GM19023 (cell line): Measurements from ENCODE around the gene ACOX2.

Experiments used
- ATAC-seq: cut with Tn5 transposase; IDR thresholded peaks from one replicate; pipeline ENCODE4 v1.9.1; 2021; ENCODE audit warnings: mild to moderate bottlenecking, moderate library complexity; ENCODE audit not compliant: unreplicated experiment

ACOX2 gene

DNA sequence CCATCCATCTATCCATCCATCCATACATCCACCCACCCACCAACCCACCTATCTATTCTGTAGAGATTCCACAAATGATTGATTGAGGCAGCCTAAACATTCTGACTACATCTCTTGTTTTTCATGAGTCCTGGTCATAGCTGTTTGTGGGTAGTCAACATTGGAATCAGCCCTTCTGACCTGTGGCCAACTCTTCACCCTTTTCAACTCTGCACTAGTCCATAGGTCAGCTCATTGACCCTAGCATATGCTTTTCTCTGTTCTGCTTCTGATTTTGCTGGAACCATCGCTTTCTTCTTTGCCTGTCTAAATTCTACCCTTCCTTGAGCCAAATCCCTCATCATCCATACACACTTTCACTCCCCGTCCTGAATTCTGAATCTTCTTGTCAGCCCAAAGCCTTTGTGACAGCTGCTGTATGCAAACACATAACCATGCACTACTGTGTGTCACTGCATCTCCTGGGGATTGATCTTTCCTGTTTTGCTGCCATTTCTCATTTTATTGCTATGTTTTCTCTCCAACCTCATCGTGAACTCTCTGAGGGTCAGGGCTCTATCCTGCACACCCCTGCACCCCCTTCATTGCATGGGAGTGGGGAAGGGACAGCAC is 61.9 kb downstream of the ACOX2 start:
- no peak for ATAC-seq

DNA sequence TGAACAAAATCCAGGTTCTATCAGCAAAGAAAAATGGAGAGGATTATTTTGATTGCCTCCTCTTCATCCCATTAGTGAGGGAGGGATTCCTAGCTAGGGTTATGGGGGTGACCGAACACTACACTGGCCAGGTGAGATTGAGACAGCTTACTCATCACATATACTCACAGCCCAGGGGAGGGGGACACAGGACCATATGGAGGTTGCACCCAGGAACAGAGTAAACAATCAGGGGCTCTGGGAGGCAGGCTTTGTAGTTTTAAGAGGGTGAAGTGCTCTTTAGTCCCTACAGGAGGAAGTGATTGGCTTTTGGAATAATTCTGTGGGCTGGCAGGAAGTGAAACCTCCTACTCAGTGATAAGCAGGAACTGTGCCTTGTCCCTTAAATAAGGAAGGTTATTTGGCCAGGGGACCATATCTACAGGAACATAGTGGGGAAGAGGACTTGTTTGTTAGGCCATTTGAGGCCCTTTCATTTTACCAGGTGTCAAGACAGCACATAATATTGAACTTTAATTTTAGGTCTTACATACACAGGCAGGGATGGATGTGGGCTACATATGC is 62.6 kb downstream of the ACOX2 start:
- no peak for ATAC-seq

DNA sequence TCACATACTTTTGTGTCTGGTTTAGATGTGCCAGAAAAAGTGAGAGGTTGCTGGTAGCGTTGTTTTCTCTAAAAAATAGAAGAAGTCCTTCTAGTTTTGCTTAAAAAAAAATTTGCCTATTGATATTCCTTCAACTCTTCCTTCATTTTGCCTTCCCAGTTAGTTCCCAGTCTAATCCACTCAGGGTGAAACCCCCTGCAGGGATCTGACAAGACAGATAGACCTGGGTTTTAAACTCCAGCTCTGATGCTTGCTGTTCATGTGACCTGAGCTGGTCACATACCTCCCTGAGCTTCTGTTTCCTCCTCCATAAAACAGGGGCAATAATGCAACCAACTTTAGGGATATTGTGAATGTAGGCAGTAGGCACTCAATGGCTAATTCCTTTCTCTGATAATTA is 63.7 kb downstream of the ACOX2 start:
- ATAC-seq, result no peak

DNA sequence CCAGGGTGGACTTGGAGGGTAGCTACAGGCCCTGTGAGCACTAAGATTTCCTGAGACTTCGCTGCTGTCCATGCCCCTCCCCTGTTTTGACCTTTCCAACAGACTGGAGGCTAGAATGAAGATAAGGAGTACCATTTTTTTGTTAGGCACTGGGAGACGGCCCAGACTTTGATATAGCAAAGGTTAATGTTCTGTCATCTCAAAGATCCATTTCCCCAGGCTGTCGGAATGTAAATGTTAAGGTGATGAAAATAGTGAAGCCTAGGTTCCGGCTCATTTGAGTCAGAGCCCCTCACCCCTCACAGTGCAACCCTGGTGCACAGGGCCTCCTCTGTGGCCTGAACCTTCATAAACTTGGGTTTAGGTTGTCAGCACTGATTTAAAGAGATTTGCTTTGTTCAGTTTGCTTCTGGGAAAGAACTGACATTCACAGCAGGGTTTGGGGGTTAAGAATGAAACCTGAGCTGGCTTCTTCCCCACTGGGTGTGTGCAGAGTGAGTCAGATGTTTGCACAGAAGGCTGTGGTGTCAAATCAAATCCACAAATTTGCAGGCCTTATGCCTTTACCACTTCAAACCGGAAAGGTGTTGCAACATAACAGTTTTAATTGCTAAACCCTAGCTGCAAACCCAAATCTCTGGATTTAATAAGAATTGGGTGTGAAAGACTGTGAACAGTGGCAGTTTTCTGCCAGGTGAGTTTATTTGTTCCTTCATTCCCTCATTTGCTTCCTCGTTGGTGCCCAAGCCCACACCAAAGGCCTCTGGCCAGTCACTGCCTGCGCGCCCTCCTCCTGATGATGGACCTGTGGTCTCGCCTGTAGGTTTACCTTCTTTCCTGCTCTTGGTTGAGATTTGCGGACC is 65.7 kb downstream of the ACOX2 start:
- no peak for ATAC-seq

DNA sequence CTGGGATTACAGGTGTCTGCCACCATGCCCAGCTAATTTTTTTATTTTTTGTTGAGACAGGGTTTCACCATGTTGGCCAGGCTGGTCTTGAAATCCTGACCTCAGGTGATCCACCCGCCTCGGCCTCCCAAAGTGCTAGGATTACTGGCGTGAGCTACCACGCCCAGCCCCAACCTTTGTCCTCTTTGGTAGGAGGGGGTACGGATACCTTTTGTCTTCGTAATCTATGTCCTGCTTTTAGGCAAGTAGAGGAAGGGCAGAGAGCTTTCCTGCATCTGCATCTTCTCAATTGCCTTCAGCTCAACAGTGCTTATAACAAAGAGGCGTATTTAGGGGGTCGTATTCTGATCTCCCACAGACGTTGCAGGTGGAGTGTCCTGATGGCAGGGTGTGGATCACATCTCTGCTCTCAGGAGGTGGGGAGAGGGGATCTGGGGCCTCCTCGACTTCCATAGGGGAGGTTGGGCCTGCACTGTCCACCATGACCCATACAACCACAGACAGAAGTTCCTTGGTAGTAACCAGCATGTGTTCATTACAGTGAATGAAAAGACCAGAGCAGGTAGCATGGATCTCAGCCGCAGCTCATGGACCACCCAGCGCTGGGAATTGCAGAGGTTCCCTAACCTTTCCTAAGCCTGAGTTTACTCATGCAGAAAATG is 66.5 kb downstream of the ACOX2 start:
- ATAC-seq, result no peak

DNA sequence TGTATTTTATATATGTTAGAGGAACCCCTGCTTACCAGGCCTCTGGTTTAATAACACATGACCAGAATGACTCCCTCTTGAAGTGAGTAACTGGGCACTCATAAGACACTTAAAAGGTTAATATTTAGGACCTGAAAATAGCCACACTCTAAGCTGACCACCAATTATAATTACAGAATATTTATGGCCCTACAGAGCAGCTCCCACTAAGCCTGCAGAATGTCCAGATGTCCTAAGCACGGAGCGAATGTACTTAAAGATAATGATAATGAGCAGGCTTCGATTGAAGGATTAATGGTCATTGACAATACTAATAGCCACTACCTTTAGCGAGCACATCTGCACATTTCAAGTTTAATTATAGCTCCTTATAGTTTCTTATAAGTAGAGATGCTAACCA is 67.9 kb downstream of the ACOX2 start:
- ATAC-seq, result no peak

DNA sequence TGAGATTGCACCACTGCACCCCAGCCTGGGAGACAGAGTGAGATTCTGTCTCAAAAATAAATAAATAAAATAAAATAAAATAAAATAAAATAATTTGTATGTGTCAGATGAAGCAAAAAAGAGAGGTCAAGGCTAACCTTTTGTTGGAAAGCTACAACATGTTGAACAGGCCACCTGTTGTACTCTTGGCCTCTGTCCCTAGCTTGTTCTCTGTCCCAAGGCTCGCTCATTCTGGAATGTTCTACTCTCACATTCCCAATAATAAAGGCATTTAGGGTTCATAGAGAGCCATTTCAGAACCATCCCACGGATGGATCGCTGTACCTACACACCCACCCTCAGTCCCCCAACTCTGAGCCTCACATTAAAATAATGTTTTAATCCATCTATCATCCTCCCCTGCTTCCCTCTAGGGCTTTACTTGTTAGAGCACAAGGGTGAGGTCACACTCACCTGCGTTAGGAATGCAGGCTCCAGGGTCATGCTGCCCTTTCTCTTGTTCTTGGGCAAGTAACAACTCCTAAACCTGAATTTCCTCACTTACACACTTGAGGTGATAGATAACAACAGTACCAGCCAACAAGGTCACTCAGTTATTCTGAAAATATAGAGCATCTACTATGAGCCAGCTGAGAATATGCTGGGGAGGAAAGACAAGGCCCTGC is 70.0 kb downstream of the ACOX2 start:
- no peak for ATAC-seq

DNA sequence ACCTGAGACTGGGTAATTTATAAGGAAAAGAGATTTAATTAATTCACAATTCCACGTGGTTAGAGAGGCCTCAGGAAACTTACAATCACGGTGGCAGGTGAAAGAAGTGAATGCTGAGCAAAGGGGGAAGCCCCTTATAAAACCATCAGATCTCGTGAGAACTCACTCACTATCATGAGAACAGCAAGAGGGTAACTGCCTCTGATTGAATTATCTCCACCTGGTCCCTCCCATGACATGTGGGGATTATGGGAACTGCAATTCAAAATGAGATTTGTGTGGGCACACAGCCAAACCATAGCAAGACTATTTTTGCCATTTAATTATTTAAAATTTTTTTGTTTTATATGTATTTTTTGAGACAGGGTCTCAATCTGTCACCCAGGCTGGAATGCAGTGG is 72.1 kb downstream of the ACOX2 start:
- ATAC-seq, result no peak

DNA sequence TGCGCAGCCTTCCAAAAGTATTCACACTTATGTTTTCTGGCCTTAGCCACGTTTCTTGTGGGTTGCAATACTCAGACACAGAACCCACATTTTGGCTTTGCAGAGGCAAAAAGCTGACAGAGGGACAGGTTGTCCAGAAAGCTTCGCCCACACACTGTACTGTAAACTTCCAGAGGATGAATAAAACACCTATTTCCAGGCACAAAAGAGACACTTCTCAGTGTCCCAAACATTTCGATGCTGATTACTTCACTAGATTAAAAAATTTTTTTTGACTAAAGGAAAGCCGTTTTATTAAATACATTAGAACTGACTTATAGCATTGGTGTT is 73.1 kb downstream of the ACOX2 start:
- ATAC-seq, result no peak

DNA sequence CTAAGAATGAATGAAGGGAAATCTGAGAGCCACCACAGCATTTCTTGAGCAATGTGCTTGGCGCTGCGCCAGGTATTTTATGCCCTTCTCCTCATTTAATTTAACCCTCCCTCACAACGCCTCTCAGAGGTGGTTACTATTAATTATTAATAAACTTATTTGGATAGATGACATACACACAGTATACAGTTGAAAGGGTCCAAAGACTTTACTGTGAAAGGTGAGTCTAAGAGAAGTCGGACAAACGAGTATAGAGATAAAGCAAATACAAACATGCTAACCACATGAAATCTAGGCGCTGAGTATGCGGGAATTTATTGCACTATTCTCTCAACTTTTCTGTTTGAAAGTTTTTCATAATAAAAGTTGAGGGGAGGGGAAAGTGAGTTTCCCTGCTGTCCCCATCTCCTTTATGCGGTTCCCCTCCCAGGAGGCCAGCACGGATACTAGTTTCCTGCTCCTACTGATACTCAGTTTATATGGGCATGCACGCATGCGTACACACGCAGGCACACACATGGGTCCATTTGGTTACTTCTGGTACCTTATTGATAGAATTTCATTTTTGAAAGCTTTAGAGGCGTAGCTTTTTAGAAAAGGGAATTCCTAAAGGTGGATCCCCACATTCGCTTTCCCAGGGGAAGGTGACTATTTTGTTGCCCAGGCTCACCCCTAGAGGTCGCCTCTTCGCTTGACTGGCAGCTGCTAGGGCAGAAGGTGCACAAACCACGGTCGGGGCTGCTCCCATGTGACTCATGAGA is 73.6 kb downstream of the ACOX2 start:
- peak; percentile 96 for ATAC-seq

DNA sequence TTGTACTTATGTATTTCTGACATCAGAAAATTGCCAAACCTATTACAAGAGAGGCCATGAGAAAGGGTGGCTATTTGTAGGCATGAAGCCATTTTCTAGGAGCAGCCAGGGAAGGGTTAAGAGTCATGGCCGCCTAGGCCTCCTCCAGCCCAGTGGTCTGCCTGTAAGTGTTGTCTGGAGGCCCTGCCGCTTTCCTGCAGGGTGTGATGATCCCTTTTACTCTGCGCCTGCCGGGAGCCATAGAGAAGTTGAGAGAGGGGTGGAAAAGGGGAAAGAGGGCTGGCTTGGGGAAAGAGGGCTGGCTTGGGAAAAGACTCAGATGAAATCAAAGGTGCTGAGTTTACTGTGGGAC is 74.2 kb downstream of the ACOX2 start:
- no peak for ATAC-seq

DNA sequence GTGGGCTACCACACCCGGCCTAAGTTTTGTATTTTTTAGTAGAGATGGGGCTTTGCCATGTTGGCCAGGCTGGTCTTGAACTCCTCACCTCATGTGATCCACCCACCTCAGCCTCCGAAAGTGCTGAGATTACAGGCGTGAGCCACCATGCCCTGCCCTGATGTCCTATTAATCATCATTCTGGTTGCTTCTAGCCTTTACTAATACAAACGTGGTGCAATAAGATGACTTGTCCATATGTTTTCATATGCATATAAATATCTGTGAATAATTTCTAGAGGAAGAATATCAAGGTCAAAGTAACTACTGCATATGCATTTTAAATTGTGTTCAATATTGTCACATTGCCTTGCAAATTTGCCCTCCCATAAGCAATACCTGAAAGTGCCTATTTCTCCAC is 77.8 kb downstream of the ACOX2 start:
- ATAC-seq, result no peak
